GM23248 (cell line): ENCODE data around the gene KCMF1.

ENCODE experiments used
- EZH2 ChIP-seq: fragments of 200-600 bp; sonication (generic); IDR thresholded peaks from 2 replicates; pipeline ENCODE4 v1.6.1; 2018; ENCODE audit warnings: antibody characterized with exemption, mild to moderate bottlenecking; ENCODE audit not compliant: insufficient read depth, poor library complexity, severe bottlenecking
- EZH2phosphoT487 ChIP-seq: fragments of 200-600 bp; sonication (generic); IDR thresholded peaks from 2 replicates; pipeline ENCODE4 v1.6.1; 2018; ENCODE audit warnings: antibody characterized with exemption, moderate library complexity, mild to moderate bottlenecking, low read depth; ENCODE audit not compliant: insufficient read depth

GRCh38 chr2:85008252-85008651, 37.3 kb downstream of the KCMF1 start:
- TF ChIP-seq EZH2phosphoT487 (no peak), EZH2 (no peak)
